ENCODE results near the gene MARS1.

- TF ChIP-seq POLR2AphosphoS5 (IDR thresholded peaks at IDR 0.05; ENCODE audit: low read depth), result 0 out of 2 replicates have a peak, but pooled peaks have one; percentile 39
- TF ChIP-seq, protein P1, sequence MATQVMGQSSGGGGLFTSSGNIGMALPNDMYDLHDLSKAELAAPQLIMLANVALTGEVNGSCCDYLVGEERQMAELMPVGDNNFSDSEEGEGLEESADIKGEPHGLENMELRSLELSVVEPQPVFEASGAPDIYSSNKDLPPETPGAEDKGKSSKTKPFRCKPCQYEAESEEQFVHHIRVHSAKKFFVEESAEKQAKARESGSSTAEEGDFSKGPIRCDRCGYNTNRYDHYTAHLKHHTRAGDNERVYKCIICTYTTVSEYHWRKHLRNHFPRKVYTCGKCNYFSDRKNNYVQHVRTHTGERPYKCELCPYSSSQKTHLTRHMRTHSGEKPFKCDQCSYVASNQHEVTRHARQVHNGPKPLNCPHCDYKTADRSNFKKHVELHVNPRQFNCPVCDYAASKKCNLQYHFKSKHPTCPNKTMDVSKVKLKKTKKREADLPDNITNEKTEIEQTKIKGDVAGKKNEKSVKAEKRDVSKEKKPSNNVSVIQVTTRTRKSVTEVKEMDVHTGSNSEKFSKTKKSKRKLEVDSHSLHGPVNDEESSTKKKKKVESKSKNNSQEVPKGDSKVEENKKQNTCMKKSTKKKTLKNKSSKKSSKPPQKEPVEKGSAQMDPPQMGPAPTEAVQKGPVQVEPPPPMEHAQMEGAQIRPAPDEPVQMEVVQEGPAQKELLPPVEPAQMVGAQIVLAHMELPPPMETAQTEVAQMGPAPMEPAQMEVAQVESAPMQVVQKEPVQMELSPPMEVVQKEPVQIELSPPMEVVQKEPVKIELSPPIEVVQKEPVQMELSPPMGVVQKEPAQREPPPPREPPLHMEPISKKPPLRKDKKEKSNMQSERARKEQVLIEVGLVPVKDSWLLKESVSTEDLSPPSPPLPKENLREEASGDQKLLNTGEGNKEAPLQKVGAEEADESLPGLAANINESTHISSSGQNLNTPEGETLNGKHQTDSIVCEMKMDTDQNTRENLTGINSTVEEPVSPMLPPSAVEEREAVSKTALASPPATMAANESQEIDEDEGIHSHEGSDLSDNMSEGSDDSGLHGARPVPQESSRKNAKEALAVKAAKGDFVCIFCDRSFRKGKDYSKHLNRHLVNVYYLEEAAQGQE (IDR thresholded peaks at IDR 0.05; ENCODE audit: insufficient replicate concordance, low read depth), result no peak
- no peak for TF ChIP-seq SPI1 (IDR thresholded peaks at IDR 0.05; ENCODE audit: borderline replicate concordance, low read depth)
- peak; percentile 90 for TF ChIP-seq CTCF (IDR thresholded peaks at IDR 0.05; ENCODE audit: insufficient read depth, low read length)
- no peak for TF ChIP-seq GABPA (IDR thresholded peaks at IDR 0.05; ENCODE audit: low read depth)
These were observed 25.5 kb upstream of the MARS1 start for GRCh38 chr12:57462251-57462911.

All from HL-60 (cell line).